Activated T-helper 2 cell treated with anti-CD3 and anti-CD28 coated beads, Interferon-gamma antibody, Interleukin-2, Interleukin-4, amounts not matched to agents 10 μg/mL and 5 μg/mL and 100 μg/mL, durations not matched to agents 14 hours and 24 hours and 36 hours (primary cell): Measurements from ENCODE around the gene RRAGC. TPM values are rescaled to one million over a fixed set of nuclear protein-coding genes. Genes with fewer than 3 reads are reported as not detected.
"Not testable (repeated sequence)": the region's sequence is repeated elsewhere in the genome, so short reads cannot be mapped to it uniquely, and the experiment has no call there.

Experiments
- DNase-seq: peaks from one replicate; pipeline ENCODE4 v3.0.0; 2021; ENCODE audit warnings: low spot score
- H3K27ac Mint-ChIP-seq: one replicate; pipeline ENCODE4 v1.8.0; 2021; ENCODE audit warnings: mixed read lengths
- H3K27me3 Mint-ChIP-seq: one replicate; pipeline ENCODE4 v1.8.0; 2021; ENCODE audit warnings: low read depth, mixed read lengths
- H3K36me3 Mint-ChIP-seq: one replicate; pipeline ENCODE4 v1.8.0; 2021; ENCODE audit warnings: low read depth, mixed read lengths
- H3K4me1 Mint-ChIP-seq: one replicate; pipeline ENCODE4 v1.8.0; 2021; ENCODE audit warnings: low read depth, mixed read lengths
- H3K4me3 Mint-ChIP-seq: one replicate; pipeline ENCODE4 v1.8.0; 2021; ENCODE audit warnings: low read depth, mild to moderate bottlenecking, moderate library complexity, mixed read lengths
- H3K9me3 Mint-ChIP-seq: one replicate; pipeline ENCODE4 v1.8.0; 2021; ENCODE audit warnings: mixed read lengths
- intact Hi-C: fragments of 100-400 bp; cut with micrococcal nuclease; formaldehyde crosslinking; loops from one replicate; pipeline ENCODE4 v1.15.1; 2023
- total RNA-seq: library from RNA; stranded (reverse); gene quantifications from 2 replicates; pipeline ENCODE4 v1.2.3, GENCODE V29; 2022

The RRAGC gene
- total RNA-seq, 1 donor from 2014 or later = 13.3 TPM

GRCh38 chr1:38840281-38840680, 19.3 kb downstream of the RRAGC start:
- H3K27ac Mint-ChIP-seq = no peak overlapping the region
- no peak overlapping the region for H3K4me3 Mint-ChIP-seq
- no peaks in the 10 kb centered on the region for H3K9me3 Mint-ChIP-seq
- no peaks in the 10 kb centered on the region for H3K4me1 Mint-ChIP-seq
- H3K27me3 Mint-ChIP-seq = no peaks in the 10 kb centered on the region
- H3K36me3 Mint-ChIP-seq = peaks cover 42% of the 10 kb centered on the region
- intact Hi-C loops = no loop called here
- DNase-seq = no peak

- H3K4me3 Mint-ChIP-seq = no peak overlapping the region
- H3K4me1 Mint-ChIP-seq = peaks cover 1% of the 10 kb centered on the region
- peaks cover 33% of the 10 kb centered on the region for H3K36me3 Mint-ChIP-seq
- DNase-seq = no peak
- peaks cover 5% of the 10 kb centered on the region for H3K27me3 Mint-ChIP-seq
- H3K9me3 Mint-ChIP-seq = no peaks in the 10 kb centered on the region
- intact Hi-C loops = loop anchor here (5.0 kb wide), 1 partner anchor 812 kb away; no protein-coding TSS in a partner anchor
- H3K27ac Mint-ChIP-seq = no peak overlapping the region
These were observed 20.2 kb downstream of the RRAGC start for GRCh38 chr1:38839363-38839762.

GRCh38 chr1:38836316-38836715, 23.3 kb downstream of the RRAGC start:
- not testable (repeated sequence) for DNase-seq, H3K27ac Mint-ChIP-seq, H3K4me3 Mint-ChIP-seq, H3K4me1 Mint-ChIP-seq, H3K9me3 Mint-ChIP-seq
- intact Hi-C loops = loop anchor here (5.0 kb wide), 1 partner anchor 809 kb away; no protein-coding TSS in a partner anchor
- peaks cover 20% of the 10 kb centered on the region for H3K36me3 Mint-ChIP-seq
- H3K27me3 Mint-ChIP-seq = peaks cover 18% of the 10 kb centered on the region

GRCh38 chr1:38834937-38835827, 24.4 kb downstream of the RRAGC start:
- Mint-ChIP-seq H3K4me1 (peaks cover 1% of the 10 kb centered on the region), H3K36me3 (peaks cover 16% of the 10 kb centered on the region), H3K9me3 (no peaks in the 10 kb centered on the region), H3K27ac (no peak overlapping the region), H3K4me3 (no peak overlapping the region), H3K27me3 (peaks cover 25% of the 10 kb centered on the region)
- intact Hi-C loops = loop anchor here (5.0 kb wide), 1 partner anchor 808 kb away; no protein-coding TSS in a partner anchor
- peak; percentile 41 for DNase-seq

- peaks cover 12% of the 10 kb centered on the region for H3K36me3 Mint-ChIP-seq
- intact Hi-C loops = no loop called here
- no peak for DNase-seq
- H3K27ac Mint-ChIP-seq = no peak overlapping the region
- no peaks in the 10 kb centered on the region for H3K9me3 Mint-ChIP-seq
- peaks cover 28% of the 10 kb centered on the region for H3K27me3 Mint-ChIP-seq
- H3K4me3 Mint-ChIP-seq = no peak overlapping the region
- H3K4me1 Mint-ChIP-seq = peaks cover 1% of the 10 kb centered on the region
These were observed 25.3 kb downstream of the RRAGC start for GRCh38 chr1:38834221-38834782.

GRCh38 chr1:38833146-38833545, 26.4 kb downstream of the RRAGC start:
- no peak overlapping the region for H3K27ac Mint-ChIP-seq
- H3K9me3 Mint-ChIP-seq = no peaks in the 10 kb centered on the region
- peaks cover 1% of the 10 kb centered on the region for H3K4me1 Mint-ChIP-seq
- intact Hi-C loops = no loop called here
- H3K4me3 Mint-ChIP-seq = no peak overlapping the region
- DNase-seq = no peak
- H3K27me3 Mint-ChIP-seq = peaks cover 30% of the 10 kb centered on the region
- peaks cover 3% of the 10 kb centered on the region for H3K36me3 Mint-ChIP-seq

GRCh38 chr1:38832370-38832734, 27.2 kb downstream of the RRAGC start:
- no peak for DNase-seq
- H3K4me1 Mint-ChIP-seq = peaks cover 1% of the 10 kb centered on the region
- intact Hi-C loops = no loop called here
- no peak overlapping the region for H3K27ac Mint-ChIP-seq
- H3K9me3 Mint-ChIP-seq = no peaks in the 10 kb centered on the region
- no peaks in the 10 kb centered on the region for H3K36me3 Mint-ChIP-seq
- H3K4me3 Mint-ChIP-seq = no peak overlapping the region
- peaks cover 31% of the 10 kb centered on the region for H3K27me3 Mint-ChIP-seq

- Mint-ChIP-seq H3K36me3 (no peaks in the 10 kb centered on the region), H3K27me3 (peaks cover 36% of the 10 kb centered on the region), H3K4me1 (peaks cover 1% of the 10 kb centered on the region), H3K9me3 (no peaks in the 10 kb centered on the region), H3K27ac (no peak overlapping the region), H3K4me3 (no peak overlapping the region)
- DNase-seq = no peak
- intact Hi-C loops = no loop called here
These were observed 27.7 kb downstream of the RRAGC start for GRCh38 chr1:38831731-38832369.

GRCh38 chr1:38829368-38829767, 30.2 kb downstream of the RRAGC start:
- Mint-ChIP-seq H3K36me3 (no peaks in the 10 kb centered on the region), H3K4me3 (no peak overlapping the region), H3K9me3 (no peaks in the 10 kb centered on the region), H3K4me1 (no peaks in the 10 kb centered on the region), H3K27me3 (peaks cover 45% of the 10 kb centered on the region), H3K27ac (no peak overlapping the region)
- no peak for DNase-seq
- intact Hi-C loops = no loop called here

GRCh38 chr1:38827318-38827717, 32.3 kb downstream of the RRAGC start:
- Mint-ChIP-seq H3K4me3 (no peak overlapping the region), H3K4me1 (no peaks in the 10 kb centered on the region), H3K27me3 (peaks cover 39% of the 10 kb centered on the region), H3K27ac (no peak overlapping the region), H3K9me3 (no peaks in the 10 kb centered on the region), H3K36me3 (no peaks in the 10 kb centered on the region)
- DNase-seq = no peak
- intact Hi-C loops = no loop called here

- intact Hi-C loops = no loop called here
- H3K4me3 Mint-ChIP-seq = no peak overlapping the region
- H3K36me3 Mint-ChIP-seq = no peaks in the 10 kb centered on the region
- no peaks in the 10 kb centered on the region for H3K4me1 Mint-ChIP-seq
- no peaks in the 10 kb centered on the region for H3K9me3 Mint-ChIP-seq
- DNase-seq = no peak
- H3K27ac Mint-ChIP-seq = no peak overlapping the region
- H3K27me3 Mint-ChIP-seq = peaks cover 41% of the 10 kb centered on the region
These were observed 32.7 kb downstream of the RRAGC start for GRCh38 chr1:38826886-38827285.

GRCh38 chr1:38826262-38826661, 33.3 kb downstream of the RRAGC start:
- DNase-seq = no peak
- intact Hi-C loops = no loop called here
- H3K9me3 Mint-ChIP-seq = no peaks in the 10 kb centered on the region
- no peak overlapping the region for H3K27ac Mint-ChIP-seq
- H3K4me3 Mint-ChIP-seq = no peak overlapping the region
- H3K4me1 Mint-ChIP-seq = no peaks in the 10 kb centered on the region
- H3K36me3 Mint-ChIP-seq = no peaks in the 10 kb centered on the region
- H3K27me3 Mint-ChIP-seq = peaks cover 38% of the 10 kb centered on the region

GRCh38 chr1:38820860-38821259, 38.7 kb downstream of the RRAGC start:
- H3K4me3 Mint-ChIP-seq = no peak overlapping the region
- H3K4me1 Mint-ChIP-seq = peaks cover 6% of the 10 kb centered on the region
- intact Hi-C loops = no loop called here
- H3K27ac Mint-ChIP-seq = no peak overlapping the region
- peaks cover 55% of the 10 kb centered on the region for H3K27me3 Mint-ChIP-seq
- no peaks in the 10 kb centered on the region for H3K36me3 Mint-ChIP-seq
- H3K9me3 Mint-ChIP-seq = no peaks in the 10 kb centered on the region
- no peak for DNase-seq
